HEK293 (cell line): ENCODE measurements around the gene PDIA5.

ENCODE experiments used
- ZNF76 ChIP-seq: fragments of 450-650 bp; formaldehyde crosslinking; IDR thresholded peaks from 2 replicates; pipeline ENCODE4; 2016; ENCODE audit warnings: low read depth, missing biosample characterization, missing genetic modification characterization, borderline replicate concordance
- TF ChIP-seq, protein P1 (sequence below): fragments of 450-650 bp; formaldehyde crosslinking; IDR thresholded peaks from 2 replicates; pipeline ENCODE4 v1.5.1; 2016; ENCODE audit warnings: missing biosample characterization, missing genetic modification characterization

DNA sequence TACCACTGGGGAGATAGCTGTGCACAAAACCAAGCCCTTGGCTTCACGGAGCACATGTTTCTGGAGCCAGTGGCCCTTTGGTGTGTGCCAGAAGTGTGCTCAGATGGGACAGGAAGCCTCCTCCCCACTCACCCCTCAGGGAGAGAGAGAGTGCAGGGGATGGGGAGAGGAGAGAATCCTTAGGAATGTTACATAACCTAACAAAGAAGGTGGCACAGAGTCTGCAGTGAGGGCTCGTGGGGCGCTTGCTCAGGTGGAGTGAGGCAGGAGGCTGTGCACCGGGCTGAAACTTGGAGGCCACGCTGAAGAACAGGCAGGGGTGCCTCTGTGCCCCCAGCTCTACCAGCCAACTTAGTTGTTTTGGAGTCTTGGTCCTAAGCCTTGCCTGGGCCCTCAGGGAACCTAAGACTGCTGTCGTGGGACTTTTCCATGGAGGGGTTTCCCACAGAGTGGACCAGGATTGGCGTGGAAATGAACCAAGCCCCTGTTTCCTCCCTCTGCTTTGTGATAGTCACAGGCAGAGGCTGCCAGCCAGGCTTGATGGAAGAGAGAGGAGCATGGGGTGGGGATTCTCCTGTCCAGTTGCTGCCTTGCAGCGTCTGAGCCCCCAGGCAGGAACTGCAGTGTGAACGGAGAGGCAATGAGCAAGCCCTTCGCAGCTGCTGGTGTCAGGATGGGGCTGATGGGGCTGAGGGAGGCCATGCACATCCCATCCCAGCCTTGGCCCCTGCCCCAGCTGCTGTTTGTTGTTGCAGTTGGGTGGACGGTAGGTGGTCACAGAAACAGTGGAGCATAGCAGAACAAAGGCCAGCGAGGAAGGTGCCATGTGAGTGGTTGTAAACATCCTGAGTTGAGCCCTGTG is 32.7 kb downstream of the PDIA5 start:
- TF ChIP-seq, protein P1, sequence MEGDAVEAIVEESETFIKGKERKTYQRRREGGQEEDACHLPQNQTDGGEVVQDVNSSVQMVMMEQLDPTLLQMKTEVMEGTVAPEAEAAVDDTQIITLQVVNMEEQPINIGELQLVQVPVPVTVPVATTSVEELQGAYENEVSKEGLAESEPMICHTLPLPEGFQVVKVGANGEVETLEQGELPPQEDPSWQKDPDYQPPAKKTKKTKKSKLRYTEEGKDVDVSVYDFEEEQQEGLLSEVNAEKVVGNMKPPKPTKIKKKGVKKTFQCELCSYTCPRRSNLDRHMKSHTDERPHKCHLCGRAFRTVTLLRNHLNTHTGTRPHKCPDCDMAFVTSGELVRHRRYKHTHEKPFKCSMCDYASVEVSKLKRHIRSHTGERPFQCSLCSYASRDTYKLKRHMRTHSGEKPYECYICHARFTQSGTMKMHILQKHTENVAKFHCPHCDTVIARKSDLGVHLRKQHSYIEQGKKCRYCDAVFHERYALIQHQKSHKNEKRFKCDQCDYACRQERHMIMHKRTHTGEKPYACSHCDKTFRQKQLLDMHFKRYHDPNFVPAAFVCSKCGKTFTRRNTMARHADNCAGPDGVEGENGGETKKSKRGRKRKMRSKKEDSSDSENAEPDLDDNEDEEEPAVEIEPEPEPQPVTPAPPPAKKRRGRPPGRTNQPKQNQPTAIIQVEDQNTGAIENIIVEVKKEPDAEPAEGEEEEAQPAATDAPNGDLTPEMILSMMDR (tag by site-specific recombination), result no peak
- no peak for TF ChIP-seq ZNF76 (tag by site-specific recombination)
